Stimulated activated CD8-positive, alpha-beta memory T cell treated with anti-CD3 and anti-CD28 coated beads, Interleukin-2, amount 100 ng/mL, for 48 hours (primary cell): Measurements from ENCODE around the gene SPIN2B.
"Not testable (repeated sequence)": the region's sequence is repeated elsewhere in the genome, so short reads cannot be mapped to it uniquely, and the experiment has no call there.

Source experiments
- DNase-seq, 2 donors: peaks; one replicate each; pipeline ENCODE4 v3.0.0-alpha.2; 2020; ENCODE audit warnings: low read depth in 2 of 2

The SPIN2B gene

GRCh38 chrX:57121162-57121755, at the start of gene SPIN2B:
SPIN2B (minus strand) TSS chrX:57121548.
- peak; percentile 67 to 71 for DNase-seq

GRCh38 chrX:57156397-57157049, 35.2 kb upstream of the SPIN2B start:
- DNase-seq: no peak

- DNase-seq: no peak
Observed at GRCh38 chrX:57155171-57155570, 33.8 kb upstream of the SPIN2B start.

GRCh38 chrX:57152222-57152621, 30.9 kb upstream of the SPIN2B start:
- not testable (repeated sequence) for DNase-seq

GRCh38 chrX:57138674-57139073, 17.3 kb upstream of the SPIN2B start:
- no peak for DNase-seq

- no peak for DNase-seq
Observed at GRCh38 chrX:57137501-57137900, 16.2 kb upstream of the SPIN2B start.

GRCh38 chrX:57137073-57137472, 15.7 kb upstream of the SPIN2B start, which contains the start of gene SPIN2A:
SPIN2A (minus strand) TSS chrX:57137397; CDS start chrX:57136597, 800 bp downstream.
- not testable (repeated sequence) for DNase-seq

- DNase-seq: not testable (repeated sequence)
Observed at GRCh38 chrX:57136589-57136988, 15.2 kb upstream of the SPIN2B start.

GRCh38 chrX:57135287-57135686, 13.9 kb upstream of the SPIN2B start:
- DNase-seq: no peak

- no peak for DNase-seq
Observed at GRCh38 chrX:57134702-57135101, 13.4 kb upstream of the SPIN2B start.

GRCh38 chrX:57133706-57134105, 12.4 kb upstream of the SPIN2B start:
- DNase-seq: no peak

GRCh38 chrX:57133284-57133683, 11.9 kb upstream of the SPIN2B start:
- DNase-seq: not testable (repeated sequence)

GRCh38 chrX:57132046-57132445, 10.7 kb upstream of the SPIN2B start:
- no peak for DNase-seq

- DNase-seq: no peak
Observed at GRCh38 chrX:57121816-57122215, 468 bp upstream of the SPIN2B start.

- DNase-seq: not testable (repeated sequence)
Observed at GRCh38 chrX:57120619-57121161, 658 bp downstream of the SPIN2B start.

GRCh38 chrX:57119416-57119815, 1.9 kb downstream of the SPIN2B start:
- DNase-seq: no peak

- DNase-seq: not testable (repeated sequence)
Observed at GRCh38 chrX:57117566-57117965, 3.8 kb downstream of the SPIN2B start.

- DNase-seq: no peak
Observed at GRCh38 chrX:57104921-57105398, 16.4 kb downstream of the SPIN2B start.

- no peak for DNase-seq
Observed at GRCh38 chrX:57104406-57104805, 16.9 kb downstream of the SPIN2B start.

GRCh38 chrX:57103489-57103888, 17.9 kb downstream of the SPIN2B start:
- DNase-seq: no peak

GRCh38 chrX:57102918-57103317, 18.4 kb downstream of the SPIN2B start:
- not testable (repeated sequence) for DNase-seq

GRCh38 chrX:57083143-57083542, 38.2 kb downstream of the SPIN2B start:
- DNase-seq: no peak

- no peak for DNase-seq
Observed at GRCh38 chrX:57074458-57074857, 46.9 kb downstream of the SPIN2B start.
